Osteoblast (primary cell): ENCODE measurements around the gene ANKRD45. TPM values are rescaled to one million over a fixed set of nuclear protein-coding genes. Genes with fewer than 3 reads are reported as not detected.
"Not testable (repeated sequence)": the region's sequence is repeated elsewhere in the genome, so short reads cannot be mapped to it uniquely, and the experiment has no call there.

Experiments used
- DNase-seq: peaks from one replicate; pipeline ENCODE4 v3.0.0; 2011; ENCODE audit warnings: low spot score, mixed read lengths; ENCODE audit not compliant: insufficient read length; ENCODE audit errors: missing footprints
- H2AFZ ChIP-seq: 2 replicates; pipeline ENCODE4 v1.6.0; 2011; ENCODE audit warnings: mild to moderate bottlenecking, low read length
- H3K27ac ChIP-seq: 2 replicates; pipeline ENCODE4 v1.5.1; 2011; ENCODE audit warnings: mild to moderate bottlenecking, low read depth, low read length, moderate library complexity
- H3K27me3 ChIP-seq: 2 replicates; pipeline ENCODE4 v1.6.0; 2012; ENCODE audit warnings: mild to moderate bottlenecking, control low read depth, inconsistent platforms, low read length, moderate library complexity; ENCODE audit not compliant: insufficient read depth
- H3K36me3 ChIP-seq: 2 replicates; pipeline ENCODE4 v1.5.1; 2011; ENCODE audit warnings: mild to moderate bottlenecking, low read length, control low read depth, moderate library complexity; ENCODE audit not compliant: insufficient read depth
- H3K4me1 ChIP-seq: 2 replicates; pipeline ENCODE4 v1.5.1; 2011; ENCODE audit warnings: mild to moderate bottlenecking, low read length, control low read depth, moderate library complexity; ENCODE audit not compliant: insufficient read depth
- H3K4me2 ChIP-seq: 2 replicates; pipeline ENCODE4 v1.6.0; 2011; ENCODE audit warnings: mild to moderate bottlenecking, low read length; ENCODE audit not compliant: insufficient read depth
- H3K4me3 ChIP-seq: fragments of 200-600 bp; sonication (generic); 3 replicates; pipeline ENCODE4 v1.5.1; 2012; ENCODE audit warnings: mild to moderate bottlenecking, low read length, inconsistent platforms; ENCODE audit not compliant: insufficient read depth
- H3K79me2 ChIP-seq: 2 replicates; pipeline ENCODE4 v1.6.0; 2012; ENCODE audit warnings: mild to moderate bottlenecking, low read length, control low read depth, inconsistent platforms; ENCODE audit not compliant: insufficient read depth
- H3K9me3 ChIP-seq: 2 replicates; pipeline ENCODE4 v1.5.1; 2011; ENCODE audit warnings: low read depth, low read length, control low read depth
- H4K20me1 ChIP-seq: 2 replicates; pipeline ENCODE4 v1.6.0; 2012; ENCODE audit warnings: mild to moderate bottlenecking, low read length, control low read depth; ENCODE audit not compliant: insufficient read depth
- total RNA-seq: library from RNA; depleted of rRNA; stranded (reverse); fragments of >200 nt; gene quantifications from 2 replicates; pipeline ENCODE4 v1.2.3, GENCODE V29; 2012
- TF ChIP-seq, protein P1 (sequence below): IDR thresholded peaks from 2 replicates; pipeline ENCODE4 v1.5.1; 2011; ENCODE audit warnings: mild to moderate bottlenecking, low read depth, low read length, moderate library complexity; ENCODE audit errors: extremely low read depth

Gene ANKRD45
- total RNA-seq, 1 donor = 0.72 TPM

DNA sequence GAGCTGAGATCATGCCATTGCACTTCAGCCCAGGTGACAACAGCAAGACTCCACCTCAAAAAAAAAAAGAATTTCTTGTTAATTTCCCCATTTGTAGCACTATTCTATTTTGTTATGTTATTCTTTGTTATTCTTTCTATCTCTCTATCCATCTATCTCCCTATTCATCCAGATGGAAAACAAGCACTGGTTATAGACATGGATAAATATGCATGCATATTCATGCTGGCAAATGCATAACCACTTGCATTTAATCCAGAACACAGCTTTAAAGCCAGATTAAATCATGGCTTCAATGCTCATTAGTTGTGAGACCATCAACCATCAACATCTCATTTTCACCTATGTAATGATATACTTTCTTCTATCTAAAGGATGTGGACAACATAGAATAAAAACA lies 23.6 kb upstream of the ANKRD45 start:
- Histone ChIP-seq H3K4me1 (no peaks in the 10 kb centered on the region), H3K79me2 (no peaks in the 10 kb centered on the region), H3K27me3 (no peaks in the 10 kb centered on the region), H3K9me3 (no peaks in the 10 kb centered on the region), H3K4me2 (no peak overlapping the region), H3K4me3 (no peak overlapping the region), H3K27ac (no peak overlapping the region), H2AFZ (no peak overlapping the region), H3K36me3 (no peaks in the 10 kb centered on the region), H4K20me1 (no peaks in the 10 kb centered on the region)
- TF ChIP-seq, protein P1, sequence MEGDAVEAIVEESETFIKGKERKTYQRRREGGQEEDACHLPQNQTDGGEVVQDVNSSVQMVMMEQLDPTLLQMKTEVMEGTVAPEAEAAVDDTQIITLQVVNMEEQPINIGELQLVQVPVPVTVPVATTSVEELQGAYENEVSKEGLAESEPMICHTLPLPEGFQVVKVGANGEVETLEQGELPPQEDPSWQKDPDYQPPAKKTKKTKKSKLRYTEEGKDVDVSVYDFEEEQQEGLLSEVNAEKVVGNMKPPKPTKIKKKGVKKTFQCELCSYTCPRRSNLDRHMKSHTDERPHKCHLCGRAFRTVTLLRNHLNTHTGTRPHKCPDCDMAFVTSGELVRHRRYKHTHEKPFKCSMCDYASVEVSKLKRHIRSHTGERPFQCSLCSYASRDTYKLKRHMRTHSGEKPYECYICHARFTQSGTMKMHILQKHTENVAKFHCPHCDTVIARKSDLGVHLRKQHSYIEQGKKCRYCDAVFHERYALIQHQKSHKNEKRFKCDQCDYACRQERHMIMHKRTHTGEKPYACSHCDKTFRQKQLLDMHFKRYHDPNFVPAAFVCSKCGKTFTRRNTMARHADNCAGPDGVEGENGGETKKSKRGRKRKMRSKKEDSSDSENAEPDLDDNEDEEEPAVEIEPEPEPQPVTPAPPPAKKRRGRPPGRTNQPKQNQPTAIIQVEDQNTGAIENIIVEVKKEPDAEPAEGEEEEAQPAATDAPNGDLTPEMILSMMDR = no peak
- DNase-seq = no peak

DNA sequence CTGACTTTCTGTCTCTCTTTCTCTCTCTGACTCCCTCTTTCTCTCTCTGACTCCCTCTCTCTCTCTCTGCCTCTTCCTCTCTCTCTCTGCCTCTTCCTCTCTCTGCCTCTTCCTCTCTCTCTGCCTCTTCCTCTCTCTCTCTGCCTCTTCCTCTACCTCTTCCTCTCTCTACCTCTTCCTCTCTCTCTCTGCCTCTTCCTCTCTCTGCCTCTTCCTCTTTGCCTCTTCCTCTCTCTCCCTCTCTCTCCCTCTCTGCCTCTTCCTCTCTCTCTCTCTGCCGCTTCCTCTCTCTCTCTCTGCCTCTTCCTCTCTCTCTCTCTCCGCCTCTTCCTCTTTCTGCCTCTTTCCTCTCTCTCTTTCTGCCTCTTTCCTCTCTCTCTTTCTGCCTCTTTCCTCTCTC lies 18.6 kb upstream of the ANKRD45 start:
- H3K27me3 ChIP-seq = no peaks in the 10 kb centered on the region
- H2AFZ ChIP-seq = no peak overlapping the region
- TF ChIP-seq, protein P1 = no peak
- H3K4me1 ChIP-seq = no peaks in the 10 kb centered on the region
- H3K36me3 ChIP-seq = no peaks in the 10 kb centered on the region
- no peaks in the 10 kb centered on the region for H3K9me3 ChIP-seq
- no peak overlapping the region for H3K27ac ChIP-seq
- DNase-seq = no peak
- no peak overlapping the region for H3K4me2 ChIP-seq
- H4K20me1 ChIP-seq = no peaks in the 10 kb centered on the region
- no peaks in the 10 kb centered on the region for H3K79me2 ChIP-seq
- no peak overlapping the region for H3K4me3 ChIP-seq

DNA sequence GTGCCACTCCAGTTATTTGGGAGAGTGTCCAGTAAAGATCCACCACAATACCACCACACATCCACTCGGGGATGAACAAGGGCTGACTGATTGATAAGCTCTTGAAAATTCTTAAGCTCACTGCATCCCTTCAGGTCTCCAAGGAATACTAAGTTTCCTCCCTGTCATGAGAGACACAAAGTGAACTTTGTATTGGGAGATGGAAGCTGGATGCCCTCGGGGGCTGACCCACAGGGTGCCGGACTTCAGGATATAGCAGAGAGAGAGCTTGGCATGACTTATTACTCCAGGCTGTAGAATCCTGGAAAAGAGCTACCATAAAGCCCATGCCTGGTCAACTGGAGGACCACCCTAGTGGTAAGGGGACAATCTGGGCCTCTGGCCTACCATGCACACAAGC lies 15.5 kb upstream of the ANKRD45 start:
- H3K9me3 ChIP-seq, H4K20me1 ChIP-seq, H2AFZ ChIP-seq, H3K4me3 ChIP-seq, H3K36me3 ChIP-seq, H3K4me1 ChIP-seq, DNase-seq, H3K4me2 ChIP-seq, H3K27ac ChIP-seq, H3K79me2 ChIP-seq, H3K27me3 ChIP-seq: not testable (repeated sequence)

DNA sequence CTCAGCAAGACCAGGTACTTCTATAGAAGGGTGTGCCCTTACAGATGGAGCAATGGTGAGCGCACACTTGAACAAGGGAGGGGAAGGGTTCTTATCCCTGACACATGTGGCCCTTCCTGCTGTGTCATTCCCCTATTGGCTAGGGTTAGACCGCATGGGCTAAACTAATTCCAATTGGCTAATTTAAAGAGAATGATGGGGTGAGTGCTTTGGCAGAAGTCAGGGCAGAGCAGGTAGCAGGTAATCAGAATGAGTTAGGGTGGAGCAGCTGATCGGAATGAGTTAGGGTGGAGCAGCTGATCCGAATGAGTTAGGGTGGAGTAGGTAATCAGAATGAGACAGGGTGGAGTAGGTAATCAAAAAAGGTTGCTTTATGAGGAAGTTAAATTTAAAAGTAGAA lies 14.2 kb upstream of the ANKRD45 start:
- H3K4me2 ChIP-seq, H3K27me3 ChIP-seq, H3K36me3 ChIP-seq, H3K9me3 ChIP-seq, H2AFZ ChIP-seq, H3K27ac ChIP-seq, H3K79me2 ChIP-seq, DNase-seq, H3K4me1 ChIP-seq, H3K4me3 ChIP-seq, H4K20me1 ChIP-seq: not testable (repeated sequence)

DNA sequence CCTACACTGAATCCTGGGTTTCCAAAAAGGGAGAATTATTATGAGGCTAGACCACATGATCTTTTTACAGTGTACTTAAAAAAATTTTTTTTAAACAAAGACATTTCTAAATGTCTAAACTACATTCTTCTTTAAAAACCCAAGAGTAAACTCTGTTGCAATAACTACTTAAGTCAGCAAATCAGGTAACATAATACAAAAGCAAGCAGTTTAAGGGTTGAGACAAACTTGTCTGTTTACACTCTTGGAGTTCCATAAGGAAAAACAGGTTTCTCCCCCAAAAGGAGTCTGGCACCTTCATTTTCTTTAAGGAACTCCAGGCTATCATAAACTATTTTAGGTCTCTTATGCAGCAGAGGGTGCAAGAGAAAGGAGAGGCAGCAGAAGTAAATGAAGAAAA lies 12.5 kb upstream of the ANKRD45 start:
- H3K27ac ChIP-seq = no peak overlapping the region
- H3K4me3 ChIP-seq = no peak overlapping the region
- no peaks in the 10 kb centered on the region for H3K27me3 ChIP-seq
- H3K4me2 ChIP-seq = no peak overlapping the region
- H3K4me1 ChIP-seq = no peaks in the 10 kb centered on the region
- no peak for DNase-seq
- no peaks in the 10 kb centered on the region for H3K79me2 ChIP-seq
- H4K20me1 ChIP-seq = no peaks in the 10 kb centered on the region
- H2AFZ ChIP-seq = no peak overlapping the region
- no peaks in the 10 kb centered on the region for H3K36me3 ChIP-seq
- TF ChIP-seq, protein P1 = no peak
- H3K9me3 ChIP-seq = no peaks in the 10 kb centered on the region

DNA sequence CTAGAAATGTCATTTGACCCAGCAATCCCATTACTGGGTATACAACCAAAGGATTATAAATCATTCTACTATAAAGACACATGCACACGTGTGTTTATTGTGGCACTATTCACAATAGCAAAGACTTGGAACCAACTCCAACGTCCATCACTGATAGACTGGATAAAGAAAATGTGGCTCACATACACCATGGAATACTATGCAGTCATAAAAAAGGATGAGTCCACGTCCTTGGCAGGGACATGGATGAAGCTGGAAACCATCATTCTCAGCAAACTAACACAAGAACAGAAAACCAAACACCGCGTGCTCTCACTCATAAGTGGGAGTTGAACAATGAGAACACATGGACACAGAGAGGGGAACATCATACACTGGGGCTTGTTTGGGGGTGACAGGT lies 10.5 kb upstream of the ANKRD45 start:
- H3K79me2 ChIP-seq, H3K4me1 ChIP-seq, H3K9me3 ChIP-seq, H2AFZ ChIP-seq, H3K27me3 ChIP-seq, H3K27ac ChIP-seq, H3K4me3 ChIP-seq, H3K36me3 ChIP-seq, H4K20me1 ChIP-seq, DNase-seq, H3K4me2 ChIP-seq: not testable (repeated sequence)

DNA sequence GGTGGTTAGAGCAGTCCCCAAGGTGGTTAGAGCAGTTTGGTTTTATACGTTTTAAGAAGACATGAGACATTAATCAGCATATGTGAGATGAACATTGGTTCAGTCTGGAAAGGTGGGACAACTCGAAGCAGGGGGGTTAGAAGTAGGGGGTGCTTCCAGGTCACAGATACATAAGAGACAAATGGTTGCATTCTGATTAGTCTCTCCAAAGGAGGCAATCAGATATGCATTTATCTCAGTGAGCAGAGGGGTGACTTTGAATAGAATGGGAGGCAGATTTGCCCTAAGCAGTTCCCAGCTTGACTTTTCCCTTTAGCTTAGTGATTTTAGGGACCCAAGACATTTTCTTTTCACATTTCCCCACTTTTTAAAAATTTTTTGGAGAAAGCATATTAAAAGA lies 4.8 kb upstream of the ANKRD45 start:
- not testable (repeated sequence) for H3K4me1 ChIP-seq, H3K9me3 ChIP-seq, DNase-seq, H3K4me2 ChIP-seq, H3K79me2 ChIP-seq, H3K4me3 ChIP-seq, H3K27ac ChIP-seq, H4K20me1 ChIP-seq, H2AFZ ChIP-seq, H3K36me3 ChIP-seq, H3K27me3 ChIP-seq
